PC-9 (cell line): ENCODE data around the gene PLPP3. TPM values are rescaled to one million over a fixed set of nuclear protein-coding genes. Genes with fewer than 3 reads are reported as not detected.

Experiments
- BruUV-seq: library from RNA; stranded (reverse); fragments of 400-500 nt; replicated peaks from 2 replicates; lab custom pipeline; 2021; lab: Mats Ljungman, UMichigan
- CTCF ChIA-PET: fragments of 300-600 bp; sonication (Branson Sonifier 250); formaldehyde crosslinking; loops from one replicate; lab custom pipeline; 2022; ENCODE audit warnings: antibody characterized with exemption; lab: Charles Lee
- POLR2A ChIA-PET: fragments of 300-600 bp; sonication (Branson Sonifier 250); formaldehyde crosslinking; loops from one replicate; lab custom pipeline; 2022; ENCODE audit warnings: antibody characterized with exemption; ENCODE audit not compliant: unreplicated experiment; lab: Charles Lee
- DNase-seq, 2 experiments: peaks; one replicate each; pipeline versions ENCODE4 v3.0.0 to v3.0.0-alpha.2; 2015 to 2022; ENCODE audit warnings: mixed read lengths in 1 of 2
- H2AFZ ChIP-seq: fragments of 200-600 bp; sonication (generic); 2 replicates; pipeline ENCODE4 v1.8.1; 2017; ENCODE audit warnings: antibody characterized with exemption
- H3F3A ChIP-seq: fragments of 200-600 bp; sonication (generic); 2 replicates; pipeline ENCODE4 v1.8.1; 2017; ENCODE audit warnings: antibody characterized with exemption, mild to moderate bottlenecking, low read depth; ENCODE audit not compliant: insufficient read depth
- H3K27ac ChIP-seq: fragments of 200-600 bp; sonication (generic); 2 replicates; pipeline ENCODE4 v1.6.1; 2016; ENCODE audit warnings: mixed run types
- H3K27me3 ChIP-seq: fragments of 200-600 bp; sonication (generic); 2 replicates; pipeline ENCODE4 v1.6.1; 2016; ENCODE audit warnings: low read depth, mixed run types; ENCODE audit not compliant: insufficient read depth
- H3K36me3 ChIP-seq: fragments of 200-600 bp; sonication (generic); 2 replicates; pipeline ENCODE4 v1.6.1; 2016; ENCODE audit warnings: low read depth, mixed run types
- H3K4me1 ChIP-seq: fragments of 200-600 bp; sonication (generic); replicated peaks from 2 replicates; pipeline ENCODE4 v1.6.1; 2016; ENCODE audit warnings: mixed run types; ENCODE audit not compliant: insufficient read depth
- H3K4me2 ChIP-seq: fragments of 200-600 bp; sonication (generic); 2 replicates; pipeline ENCODE4 v1.6.1; 2017; ENCODE audit warnings: mixed run types
- H3K4me3 ChIP-seq: fragments of 200-600 bp; sonication (generic); 2 replicates; pipeline ENCODE4 v1.6.1; 2016; ENCODE audit warnings: mixed run types
- H3K79me2 ChIP-seq: fragments of 200-600 bp; sonication (generic); 2 replicates; pipeline ENCODE4 v1.6.1; 2017; ENCODE audit warnings: low read depth, mixed run types
- H3K9me2 ChIP-seq: fragments of 200-600 bp; sonication (generic); 2 replicates; pipeline ENCODE4 v1.8.1; 2017; ENCODE audit warnings: mild to moderate bottlenecking; ENCODE audit not compliant: insufficient read depth
- H3K9me3 ChIP-seq: fragments of 200-600 bp; sonication (generic); 2 replicates; pipeline ENCODE4 v1.8.1; 2016; ENCODE audit warnings: low read depth; ENCODE audit not compliant: insufficient read depth
- H4K20me1 ChIP-seq: fragments of 200-600 bp; sonication (generic); 2 replicates; pipeline ENCODE4 v1.8.1; 2017; ENCODE audit not compliant: insufficient read depth
- EZH2 ChIP-seq: fragments of 200-600 bp; sonication (generic); IDR thresholded peaks from 2 replicates; pipeline ENCODE4 v1.8.0; 2017; ENCODE audit warnings: antibody characterized with exemption, low read depth
- intact Hi-C: fragments of 100-400 bp; cut with micrococcal nuclease; formaldehyde crosslinking; loops from one replicate; pipeline ENCODE4 v1.10.0; 2022; ENCODE audit not compliant: unreplicated experiment
- total RNA-seq: library from RNA; stranded (reverse); gene quantifications from 2 replicates; pipeline ENCODE4 v1.2.3, GENCODE V29; 2021
- TF ChIP-seq, protein P1 (sequence below): fragments of 200-600 bp; sonication (generic); conservative IDR thresholded peaks from 2 replicates; pipeline ENCODE4 v1.6.1; 2017; ENCODE audit warnings: mixed run types, antibody characterized with exemption, mild to moderate bottlenecking, moderate library complexity

Gene PLPP3
- total RNA-seq, 1 experiment from 2014 or later = 22.4 TPM

DNA sequence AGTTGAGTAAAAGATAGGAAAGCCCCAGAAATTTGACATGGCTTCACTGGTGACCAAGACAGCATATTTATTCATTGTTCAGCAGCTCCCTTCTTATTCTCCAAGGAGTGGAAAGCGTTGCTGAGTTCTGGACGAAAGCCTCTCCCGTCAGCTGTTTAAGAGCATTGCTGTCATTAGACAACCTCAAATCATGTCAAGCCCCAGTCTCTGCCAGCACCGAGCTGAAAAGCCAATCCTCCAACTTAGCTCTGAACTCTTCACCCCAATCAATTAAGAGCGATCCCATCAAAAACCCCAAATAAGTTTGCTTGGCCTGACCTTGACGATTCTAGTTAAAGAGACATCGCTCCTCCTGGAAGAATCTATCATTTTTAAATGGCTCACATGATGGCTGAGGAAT, 110.8 kb downstream of the PLPP3 start:
- H3K27ac ChIP-seq = no peak overlapping the region
- intact Hi-C loops = no loop called here
- POLR2A ChIA-PET = no interaction called here
- no TSS peak for BruUV-seq
- no peaks in the 10 kb centered on the region for H3K36me3 ChIP-seq
- no peaks in the 10 kb centered on the region for H4K20me1 ChIP-seq
- CTCF ChIA-PET = no interaction called here
- no peak for TF ChIP-seq EZH2
- TF ChIP-seq, protein P1, sequence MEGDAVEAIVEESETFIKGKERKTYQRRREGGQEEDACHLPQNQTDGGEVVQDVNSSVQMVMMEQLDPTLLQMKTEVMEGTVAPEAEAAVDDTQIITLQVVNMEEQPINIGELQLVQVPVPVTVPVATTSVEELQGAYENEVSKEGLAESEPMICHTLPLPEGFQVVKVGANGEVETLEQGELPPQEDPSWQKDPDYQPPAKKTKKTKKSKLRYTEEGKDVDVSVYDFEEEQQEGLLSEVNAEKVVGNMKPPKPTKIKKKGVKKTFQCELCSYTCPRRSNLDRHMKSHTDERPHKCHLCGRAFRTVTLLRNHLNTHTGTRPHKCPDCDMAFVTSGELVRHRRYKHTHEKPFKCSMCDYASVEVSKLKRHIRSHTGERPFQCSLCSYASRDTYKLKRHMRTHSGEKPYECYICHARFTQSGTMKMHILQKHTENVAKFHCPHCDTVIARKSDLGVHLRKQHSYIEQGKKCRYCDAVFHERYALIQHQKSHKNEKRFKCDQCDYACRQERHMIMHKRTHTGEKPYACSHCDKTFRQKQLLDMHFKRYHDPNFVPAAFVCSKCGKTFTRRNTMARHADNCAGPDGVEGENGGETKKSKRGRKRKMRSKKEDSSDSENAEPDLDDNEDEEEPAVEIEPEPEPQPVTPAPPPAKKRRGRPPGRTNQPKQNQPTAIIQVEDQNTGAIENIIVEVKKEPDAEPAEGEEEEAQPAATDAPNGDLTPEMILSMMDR = no peak
- H3K27me3 ChIP-seq = no peaks in the 10 kb centered on the region
- H2AFZ ChIP-seq = no peak overlapping the region
- H3K4me1 ChIP-seq = no peaks in the 10 kb centered on the region
- no peaks in the 10 kb centered on the region for H3K9me3 ChIP-seq
- H3K9me2 ChIP-seq = no peaks in the 10 kb centered on the region
- H3K4me3 ChIP-seq = no peak overlapping the region
- H3F3A ChIP-seq = no peaks in the 10 kb centered on the region
- H3K4me2 ChIP-seq = no peak overlapping the region
- DNase-seq = no peak
- no peaks in the 10 kb centered on the region for H3K79me2 ChIP-seq

DNA sequence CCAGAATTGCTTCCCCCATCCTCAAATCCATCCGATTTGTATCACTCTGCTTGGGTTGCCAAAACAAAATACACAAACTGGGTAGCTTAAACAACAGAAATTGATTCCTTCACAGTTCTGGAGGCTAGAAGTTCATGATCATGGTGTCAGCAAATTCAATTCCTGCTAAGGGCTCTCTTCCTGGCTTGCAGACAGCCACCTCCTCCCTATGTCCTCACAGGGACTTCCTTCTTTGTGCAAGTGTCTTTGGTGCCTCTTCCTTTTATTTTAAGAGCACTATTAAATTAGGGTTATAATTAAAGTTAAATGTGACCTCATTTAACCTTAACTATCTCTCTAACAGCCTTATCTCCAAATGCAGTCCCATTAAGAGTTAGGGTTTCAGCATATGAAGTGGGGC, 112.8 kb downstream of the PLPP3 start:
- H3K27ac ChIP-seq = no peak overlapping the region
- no peaks in the 10 kb centered on the region for H3K4me1 ChIP-seq
- no peak overlapping the region for H3K4me2 ChIP-seq
- BruUV-seq = no TSS peak
- no peak overlapping the region for H2AFZ ChIP-seq
- TF ChIP-seq, protein P1 = no peak
- TF ChIP-seq EZH2 = no peak
- H3K4me3 ChIP-seq = no peak overlapping the region
- DNase-seq = no peak
- ChIA-PET POLR2A (no interaction called here), CTCF (no interaction called here)
- no peaks in the 10 kb centered on the region for H3K79me2 ChIP-seq
- intact Hi-C loops = no loop called here
- no peaks in the 10 kb centered on the region for H3K9me2 ChIP-seq
- no peaks in the 10 kb centered on the region for H3F3A ChIP-seq
- no peaks in the 10 kb centered on the region for H3K27me3 ChIP-seq
- no peaks in the 10 kb centered on the region for H3K9me3 ChIP-seq
- no peaks in the 10 kb centered on the region for H4K20me1 ChIP-seq
- no peaks in the 10 kb centered on the region for H3K36me3 ChIP-seq

DNA sequence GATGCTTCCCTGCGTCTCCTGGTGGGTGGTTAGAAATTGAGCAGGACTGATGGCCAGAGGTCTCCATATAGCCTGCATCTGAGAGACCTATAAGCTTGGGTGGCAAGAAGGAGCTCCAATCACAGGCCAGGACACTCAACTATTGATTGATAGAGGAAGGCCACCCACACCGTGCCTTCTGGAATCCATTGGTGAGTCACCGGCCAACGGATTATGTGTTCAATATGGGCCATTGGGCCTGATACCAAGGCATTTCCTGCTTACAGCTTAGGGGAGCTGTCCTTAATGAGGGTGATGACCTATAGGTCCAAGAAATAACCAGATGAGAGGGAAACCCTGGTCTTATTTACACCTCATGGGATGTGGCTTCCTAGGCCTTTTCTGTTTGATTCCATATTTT, 115.1 kb downstream of the PLPP3 start:
- DNase-seq = no peak
- Histone ChIP-seq H4K20me1 (no peaks in the 10 kb centered on the region), H3K36me3 (no peaks in the 10 kb centered on the region), H3K9me3 (0 out of 2 replicates have a peak, but pooled peaks cover 3% of the 10 kb centered on the region), H3K4me3 (no peak overlapping the region), H3K4me1 (peaks cover 4% of the 10 kb centered on the region), H3K27me3 (no peaks in the 10 kb centered on the region), H3K79me2 (no peaks in the 10 kb centered on the region), H3K27ac (no peak overlapping the region), H3K9me2 (no peaks in the 10 kb centered on the region), H3K4me2 (no peak overlapping the region), H2AFZ (no peak overlapping the region), H3F3A (peaks cover 4% of the 10 kb centered on the region; the same call in 1 of the 2 replicates)
- BruUV-seq = no TSS peak
- ChIA-PET POLR2A (no interaction called here), CTCF (no interaction called here)
- TF ChIP-seq, protein P1 = no peak
- TF ChIP-seq EZH2 = no peak
- intact Hi-C loops = no loop called here
